H1 (cell line): ENCODE data around the gene CTPS2. TPM values are rescaled to one million over a fixed set of nuclear protein-coding genes. Genes with fewer than 3 reads are reported as not detected.

Experiments
- CTCF ChIA-PET: fragments of 300-600 bp; sonication (Branson Sonifier 250); formaldehyde crosslinking; loops from one replicate; lab custom pipeline; 2021; ENCODE audit not compliant: partially characterized antibody; lab: Charles Lee
- POLR2A ChIA-PET: fragments of 300-600 bp; sonication (Branson Sonifier 250); formaldehyde crosslinking; loops from one replicate; lab custom pipeline; 2021; ENCODE audit warnings: inconsistent platforms; ENCODE audit not compliant: partially characterized antibody; lab: Charles Lee
- DNase-seq, 2 experiments: peaks; one replicate each; pipeline versions ENCODE4 v3.0.0 to v3.0.0-alpha.2; 2010 to 2022; ENCODE audit warnings: low spot score in 2 of 2, low read depth in 1 of 2, mixed read lengths in 1 of 2
- FAIRE-seq: peaks from 2 replicates; lab custom pipeline; 2011; peaks lifted over from hg19 to GRCh38; lab: Jason Lieb, UNC
- H2AFZ ChIP-seq: 2 replicates; pipeline ENCODE4 v1.8.1; 2012; ENCODE audit warnings: low read length, inconsistent platforms
- H2AK5ac ChIP-seq: 2 replicates; pipeline ENCODE4 v1.6.1; 2013; ENCODE audit warnings: low read depth, low read length
- H2BK120ac ChIP-seq: replicated peaks from 2 replicates; pipeline ENCODE3; 2013; ENCODE audit warnings: low read depth, low read length, inconsistent platforms
- H2BK12ac ChIP-seq: 2 replicates; pipeline ENCODE4 v1.6.1; 2013; ENCODE audit warnings: low read depth, low read length
- H2BK15ac ChIP-seq: 2 replicates; pipeline ENCODE4 v1.6.1; 2013; ENCODE audit warnings: low read length
- H2BK20ac ChIP-seq: 2 replicates; pipeline ENCODE4 v1.6.1; 2013; ENCODE audit warnings: low read length
- H2BK5ac ChIP-seq: 2 replicates; pipeline ENCODE4 v1.6.1; 2013; ENCODE audit warnings: low read depth, low read length
- H3K14ac ChIP-seq: 2 replicates; pipeline ENCODE4 v1.6.1; 2013; ENCODE audit warnings: inconsistent platforms; ENCODE audit not compliant: insufficient read length
- H3K18ac ChIP-seq: 2 replicates; pipeline ENCODE4 v1.6.1; 2013; ENCODE audit warnings: low read length; ENCODE audit errors: extremely low read depth
- H3K23ac ChIP-seq: 2 replicates; pipeline ENCODE4 v1.6.1; 2013; ENCODE audit warnings: inconsistent platforms; ENCODE audit not compliant: insufficient read length
- H3K23me2 ChIP-seq: 2 replicates; pipeline ENCODE4 v1.6.1; 2013; ENCODE audit warnings: low read depth, low read length
- H3K27ac ChIP-seq: 2 replicates; pipeline ENCODE4 v1.6.1; 2011; ENCODE audit warnings: low read depth, low read length, inconsistent platforms
- H3K27me3 ChIP-seq, 4 experiments: replicated peaks in 1 of 4; 1 replicate in 1 of 4; 2 replicates in 3 of 4; pipeline versions ENCODE4 v1.6.1 to v1.8.1; 2011 to 2013; ENCODE audit warnings: low read length in 3 of 4, mild to moderate bottlenecking in 3 of 4, inconsistent platforms in 2 of 4, mixed read lengths in 2 of 4, moderate library complexity in 1 of 4; ENCODE audit not compliant: control insufficient read depth in 3 of 4, insufficient read depth in 3 of 4; ENCODE audit errors: extremely low read depth in 1 of 4
- H3K36me3 ChIP-seq, 4 experiments: 2 replicates each; pipeline versions ENCODE4 v1.6.1 to v1.8.1; 2011 to 2013; ENCODE audit warnings: mild to moderate bottlenecking in 4 of 4, low read length in 3 of 4, moderate library complexity in 2 of 4, control low read depth in 1 of 4, inconsistent platforms in 1 of 4; ENCODE audit not compliant: insufficient read depth in 4 of 4, control insufficient read depth in 2 of 4
- H3K4ac ChIP-seq: replicated peaks from 2 replicates; pipeline ENCODE3; 2013; ENCODE audit warnings: low read length, low read depth, mixed read lengths, inconsistent platforms; ENCODE audit not compliant: insufficient read length
- H3K4me1 ChIP-seq, 4 experiments: replicated peaks in 1 of 4; 1 replicate in 1 of 4; 2 replicates in 3 of 4; pipeline versions ENCODE4 v1.6.1 to v1.8.1; 2011 to 2013; ENCODE audit warnings: low read length in 3 of 4, inconsistent platforms in 2 of 4, mixed read lengths in 1 of 4; ENCODE audit not compliant: insufficient read depth in 4 of 4, control insufficient read depth in 3 of 4
- H3K4me2 ChIP-seq, 2 experiments: 2 replicates each; pipeline versions ENCODE4 v1.6.1 to v1.8.1; 2011 to 2013; ENCODE audit warnings: low read depth in 2 of 2, low read length in 2 of 2, control low read depth in 1 of 2, inconsistent platforms in 1 of 2, mild to moderate bottlenecking in 1 of 2; ENCODE audit not compliant: insufficient read depth in 1 of 2
- H3K4me3 ChIP-seq, 4 experiments: fragments of 200-600, 300-600 bp in 1 of 4; sonication (generic), shearing (Covaris generic), sonication (Bioruptor Twin) in 1 of 4; 2 replicates each; pipeline versions ENCODE4 v1.5.1 to v1.8.1; 2011 to 2016; ENCODE audit warnings: low read length in 4 of 4, low read depth in 3 of 4, control low read depth in 2 of 4, inconsistent platforms in 2 of 4, mild to moderate bottlenecking in 2 of 4, mixed read lengths in 1 of 4, moderate library complexity in 1 of 4; ENCODE audit not compliant: insufficient read depth in 2 of 4; ENCODE audit errors: extremely low read depth in 1 of 4
- H3K56ac ChIP-seq: replicated peaks from 2 replicates; pipeline ENCODE3; 2013; ENCODE audit warnings: low read depth, mild to moderate bottlenecking, mixed read lengths, low read length, inconsistent platforms; ENCODE audit not compliant: insufficient read length
- H3K79me1 ChIP-seq: 2 replicates; pipeline ENCODE4 v1.6.1; 2013; ENCODE audit warnings: low read depth, low read length, control low read depth
- H3K79me2 ChIP-seq, 2 experiments: 2 replicates each; pipeline versions ENCODE4 v1.6.1 to v1.8.1; 2012 to 2013; ENCODE audit warnings: low read length in 2 of 2, mild to moderate bottlenecking in 2 of 2, inconsistent platforms in 1 of 2; ENCODE audit not compliant: insufficient read depth in 2 of 2, control insufficient read depth in 1 of 2
- H3K9ac ChIP-seq, 4 experiments: replicated peaks in 1 of 4; 1 replicate in 1 of 4; 2 replicates in 3 of 4; pipeline versions ENCODE4 v1.6.1 to v1.8.1; 2011 to 2013; ENCODE audit warnings: low read depth in 3 of 4, low read length in 3 of 4, control low read depth in 2 of 4, mild to moderate bottlenecking in 2 of 4, moderate library complexity in 2 of 4, inconsistent platforms in 1 of 4; ENCODE audit errors: extremely low read depth in 1 of 4
- H3K9me3 ChIP-seq, 2 experiments: 2 replicates each; pipeline versions ENCODE4 v1.6.1 to v1.8.1; 2012 to 2013; ENCODE audit warnings: mild to moderate bottlenecking in 2 of 2, moderate library complexity in 2 of 2, control low read depth in 1 of 2, inconsistent platforms in 1 of 2, low read depth in 1 of 2, low read length in 1 of 2, mixed read lengths in 1 of 2; ENCODE audit not compliant: insufficient read depth in 2 of 2
- H4K20me1 ChIP-seq, 2 experiments: replicated peaks in 1 of 2; 2 replicates each; pipeline versions ENCODE3 to v1.8.1; 2011 to 2013; ENCODE audit warnings: inconsistent platforms in 2 of 2, low read length in 2 of 2, mild to moderate bottlenecking in 1 of 2; ENCODE audit not compliant: insufficient read depth in 2 of 2, control insufficient read depth in 1 of 2
- H4K5ac ChIP-seq: 2 replicates; pipeline ENCODE4 v1.6.1; 2013; ENCODE audit warnings: low read length, low read depth, mixed read lengths, inconsistent platforms; ENCODE audit not compliant: insufficient read length
- H4K8ac ChIP-seq: 2 replicates; pipeline ENCODE4 v1.8.0; 2013; ENCODE audit warnings: mild to moderate bottlenecking, moderate library complexity, low read length, inconsistent platforms; ENCODE audit not compliant: insufficient read depth; ENCODE audit errors: extremely low read depth
- H4K91ac ChIP-seq: replicated peaks from 2 replicates; pipeline ENCODE3; 2013; ENCODE audit warnings: low read length, mixed read lengths, inconsistent platforms; ENCODE audit not compliant: insufficient read length
- BACH1 ChIP-seq: IDR thresholded peaks from 2 replicates; pipeline ENCODE4 v1.6.1; 2012; ENCODE audit warnings: low read length, improper control_type of control experiment
- PHF8 ChIP-seq: fragments of 200-600 bp; sonication (generic); conservative IDR thresholded peaks from 2 replicates; pipeline ENCODE4 v1.7.1; 2012; ENCODE audit warnings: low read depth, mild to moderate bottlenecking, inconsistent platforms, low read length, moderate library complexity
- ZNF274 ChIP-seq: IDR thresholded peaks from 2 replicates; pipeline ENCODE4 v1.7.0; 2012; ENCODE audit warnings: low read length, borderline replicate concordance; ENCODE audit errors: extremely low read depth
- WGBS, 2 experiments: shearing (Covaris generic) in 1 of 2; methylation state at CpG; one replicate each; pipeline versions ENCODE4 v1.1.6 to v1.1.7; 2013 to 2015; ENCODE audit warnings: low lambda C conversion rate in 2 of 2, mixed read lengths in 2 of 2, inconsistent platforms in 1 of 2, low coverage in 1 of 2, missing lambda C conversion rate in 1 of 2; ENCODE audit not compliant: insufficient replicate concordance in 2 of 2, insufficient coverage in 1 of 2, insufficient read length in 1 of 2; ENCODE audit errors: extremely low coverage in 1 of 2, missing lambda C conversion rate in 1 of 2; 5-methylcytosine and 5-hydroxymethylcytosine counted together
- polyA plus RNA-seq, 7 experiments: library from polyadenylated mRNA; depleted of rRNA in 3 of 7; stranded (reverse) in 5 of 7; unstranded in 2 of 7; fragments of >200 nt in 5 of 7; fragments of 200-250 nt in 2 of 7; gene quantifications; 1 replicate in 5 of 7; 2 replicates in 1 of 7; 4 replicates in 1 of 7; pipeline versions ENCODE4 v1.2.1 to v1.2.3, GENCODE V29; 2011 to 2013; ENCODE audit warnings: missing spikeins in 2 of 7, mixed read lengths in 2 of 7
- total RNA-seq: library from RNA; stranded (reverse); fragmentation: NEBNext Ultra II Directional; extraction: Animal tissue kit (Norgen Biotek cat#: 25700); gene quantifications from 2 replicates; pipeline ENCODE4 v1.2.1, GENCODE V29; 2021

CTPS2 gene
- total and polyA plus RNA-seq, 2 of the 8 experiments (the other 6 are each of a cell fraction or from before 2014, with no cell fraction given) = 17.1 to 34.0 TPM

GRCh38 chrX:16567681-16568080 lies 144.8 kb downstream of the CTPS2 start:
- CTCF ChIA-PET = no interaction called here
- H3K27me3 ChIP-seq = no peaks in the 10 kb centered on the region
- no peak overlapping the region for H4K5ac ChIP-seq
- no peaks in the 10 kb centered on the region for H3K9me3 ChIP-seq
- TF ChIP-seq BACH1 = no peak
- no peak for TF ChIP-seq PHF8
- no peak for TF ChIP-seq ZNF274
- H3K4me1 ChIP-seq = peaks cover 0 to 4% (median 0%) of the 10 kb centered on the region in 4 experiments; a peak in 1 of 7 replicates
- FAIRE-seq (no peak), DNase-seq (no peak)
- H3K23me2 ChIP-seq = no peaks in the 10 kb centered on the region
- no peak overlapping the region for H2BK20ac ChIP-seq
- H2BK12ac ChIP-seq = no peak overlapping the region
- no peak overlapping the region for H4K8ac ChIP-seq
- H2BK5ac ChIP-seq = no peak overlapping the region
- no peak overlapping the region for H2BK15ac ChIP-seq
- no peak overlapping the region for H2BK120ac ChIP-seq
- WGBS, 2 experiments = 95% methylated on average over 4 of the region's 4 CpGs; no CpG with 5 or more reads in 1 of the 2 experiments
- H3K18ac ChIP-seq = no peak overlapping the region
- no peak overlapping the region for H3K27ac ChIP-seq
- H3K79me2 ChIP-seq = no peaks in the 10 kb centered on the region
- no peak overlapping the region for H2AFZ ChIP-seq
- H3K14ac ChIP-seq = no peak overlapping the region
- no peaks in the 10 kb centered on the region for H4K20me1 ChIP-seq
- no peak overlapping the region for H3K56ac ChIP-seq
- no peaks in the 10 kb centered on the region for H3K79me1 ChIP-seq
- no peak overlapping the region for H2AK5ac ChIP-seq
- H3K23ac ChIP-seq = no peak overlapping the region
- H3K4ac ChIP-seq = no peak overlapping the region
- no peak overlapping the region for H3K9ac ChIP-seq
- no peak overlapping the region for H3K4me2 ChIP-seq
- POLR2A ChIA-PET = no interaction called here
- no peak overlapping the region for H4K91ac ChIP-seq
- no peak overlapping the region for H3K4me3 ChIP-seq
- H3K36me3 ChIP-seq = no peaks in the 10 kb centered on the region
